ENCODE data around the gene PTPRE. TPM values are rescaled to one million over a fixed set of nuclear protein-coding genes. Genes with fewer than 3 reads are reported as not detected.

Gene PTPRE
- total RNA-seq, 1 experiment from 2014 or later, result 3.1 TPM

- ATAC-seq (no peak), DNase-seq (ENCODE audit: low spot score) (no peak)
- Mint-ChIP-seq H3K4me3 (no peak overlapping the region), H3K4me1 (peaks cover 2% of the 10 kb centered on the region; the same call in 1 of the 2 replicates), H3K36me3 (no peaks in the 10 kb centered on the region), H3K9me3 (no peaks in the 10 kb centered on the region), H3K27me3 (ENCODE audit: low read depth) (peaks cover 6% of the 10 kb centered on the region), H3K27ac (no peak overlapping the region)
- ChIA-PET CTCF (interaction anchor here (0.6 to 6.5 kb wide), 5 partner anchors 9 to 143 kb away, joined by 3 to 93 read pairs (median 8); partner anchors contain the start of gene PTPRE), POLR2A (no interaction called here)
- TF ChIP-seq RORB (CRISPR knock-in tag; IDR thresholded peaks at IDR 0.05) (no peak), NR3C1 (CRISPR knock-in tag; conservative IDR thresholded peaks at IDR 0.05; ENCODE audit: low read depth) (no peak), NR2C2 (CRISPR knock-in tag; IDR thresholded peaks at IDR 0.05) (no peak), ZNF219 (CRISPR knock-in tag; IDR thresholded peaks at IDR 0.05; ENCODE audit: borderline replicate concordance) (no peak)
Measured at GRCh38 chr10:128013626-128014025, 106.7 kb downstream of the PTPRE start.

GRCh38 chr10:128014236-128014635 lies 107.3 kb downstream of the PTPRE start:
- ChIA-PET CTCF (interaction anchor here (1.7 to 3.9 kb wide), 2 partner anchors 8 to 56 kb away, joined by 4 to 38 read pairs; no protein-coding TSS in a partner anchor), POLR2A (no interaction called here)
- ATAC-seq, result no peak
- H3K4me3 Mint-ChIP-seq, result no peak overlapping the region
- peaks cover 2% of the 10 kb centered on the region; the same call in 1 of the 2 replicates for H3K4me1 Mint-ChIP-seq
- peaks cover 6% of the 10 kb centered on the region for H3K27me3 Mint-ChIP-seq (ENCODE audit: low read depth)
- no peaks in the 10 kb centered on the region for H3K9me3 Mint-ChIP-seq
- no peaks in the 10 kb centered on the region for H3K36me3 Mint-ChIP-seq
- H3K27ac Mint-ChIP-seq, result no peak overlapping the region
- no peak for TF ChIP-seq TEAD1 (CRISPR knock-in tag; IDR thresholded peaks at IDR 0.05)
- no peak for TF ChIP-seq FOXP4 (CRISPR knock-in tag; IDR thresholded peaks at IDR 0.05)
- no peak for TF ChIP-seq ARID4B (CRISPR knock-in tag; IDR thresholded peaks at IDR 0.05; ENCODE audit: borderline replicate concordance)
- TF ChIP-seq E2F5 (CRISPR knock-in tag; IDR thresholded peaks at IDR 0.05), result no peak
- TF ChIP-seq HMGA2 (CRISPR knock-in tag; IDR thresholded peaks at IDR 0.05), result no peak
- TF ChIP-seq JAZF1 (CRISPR knock-in tag; IDR thresholded peaks at IDR 0.05), result no peak
- TF ChIP-seq SMAD3 (CRISPR knock-in tag; IDR thresholded peaks at IDR 0.05; ENCODE audit: borderline replicate concordance), result no peak
- no peak for TF ChIP-seq ZSCAN18 (CRISPR knock-in tag; IDR thresholded peaks at IDR 0.05)
- no peak for DNase-seq (ENCODE audit: low spot score)

- ATAC-seq (no peak), DNase-seq (ENCODE audit: low spot score) (no peak)
- no peaks in the 10 kb centered on the region for H3K9me3 Mint-ChIP-seq
- H3K27ac Mint-ChIP-seq, result no peak overlapping the region
- POLR2A ChIA-PET, result interaction anchor here (0.7 kb wide), 1 partner anchor 650 kb away, joined by 3 read pairs; no protein-coding TSS in a partner anchor
- peaks cover 2% of the 10 kb centered on the region; the same call in 1 of the 2 replicates for H3K4me1 Mint-ChIP-seq
- H3K36me3 Mint-ChIP-seq, result no peaks in the 10 kb centered on the region
- peaks cover 2% of the 10 kb centered on the region for H3K27me3 Mint-ChIP-seq (ENCODE audit: low read depth)
- TF ChIP-seq IRF1 (CRISPR knock-in tag; IDR thresholded peaks at IDR 0.05) (no peak), TEAD1 (CRISPR knock-in tag; IDR thresholded peaks at IDR 0.05) (no peak), FOXP1 (CRISPR knock-in tag; IDR thresholded peaks at IDR 0.05; ENCODE audit: borderline replicate concordance) (no peak), ZNF425 (CRISPR knock-in tag; conservative IDR thresholded peaks at IDR 0.05) (no peak)
- no peak overlapping the region for H3K4me3 Mint-ChIP-seq
- CTCF ChIA-PET, result interaction anchor here (1.3 to 1.6 kb wide), 2 partner anchors 19 to 110 kb away, joined by 5 to 8 read pairs; partner anchors contain the start of gene PTPRE
Measured at GRCh38 chr10:128016423-128017060, 109.6 kb downstream of the PTPRE start.
